Measurements from ENCODE around the gene GRK4.

The GRK4 gene

DNA sequence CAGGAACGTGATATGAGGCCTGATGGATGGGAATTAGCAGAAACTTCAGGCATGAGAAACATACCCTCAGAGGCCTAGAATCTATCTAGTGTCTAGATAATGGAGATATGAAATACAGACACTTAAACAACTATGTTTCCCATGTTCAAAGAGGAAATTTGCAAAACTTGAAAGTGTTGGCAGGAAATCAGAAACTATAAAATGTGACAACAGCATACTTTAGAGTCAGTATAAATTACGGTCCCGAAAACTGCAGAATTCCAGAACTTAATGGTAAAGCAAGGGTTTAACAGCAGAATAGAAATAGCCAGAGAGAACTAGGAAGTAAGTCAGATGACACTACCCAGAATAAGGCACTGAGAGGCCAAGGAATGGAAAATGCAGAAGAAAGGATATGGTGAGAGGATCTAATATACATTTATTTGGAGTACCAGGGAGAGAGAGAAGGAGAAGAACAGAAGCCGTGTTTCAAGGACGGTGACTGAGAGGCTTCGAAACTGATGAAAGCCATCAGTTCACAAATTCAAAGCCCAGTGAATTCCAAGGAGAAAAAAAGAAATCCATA, 103.5 kb downstream of the GRK4 start:
- no peaks in the 10 kb centered on the region for H3K36me3 ChIP-seq (ENCODE audit: control insufficient read depth in 2 of 2, insufficient read depth in 1 of 2, low read length in 2 of 2)
- CTCF ChIA-PET, result interaction anchor here (0.9 kb wide), 1 partner anchor 20 kb away, joined by 3 read pairs; no protein-coding TSS in a partner anchor
- no peak overlapping the region for H3K4me3 ChIP-seq (ENCODE audit: low read depth, low read length)
- TF ChIP-seq ZNF514 (tag by site-specific recombination; IDR thresholded peaks at IDR 0.05) (no peak), ZNF138 (tag by site-specific recombination; IDR thresholded peaks at IDR 0.05; ENCODE audit: borderline replicate concordance) (no peak), BCL11A (tag by site-specific recombination; IDR thresholded peaks at IDR 0.05; ENCODE audit: low read depth) (no peak), OVOL3 (tag by site-specific recombination; IDR thresholded peaks at IDR 0.05) (no peak), ZNF175 (tag by site-specific recombination; IDR thresholded peaks at IDR 0.05) (no peak), ZNF626 (tag by site-specific recombination; IDR thresholded peaks at IDR 0.05) (no peak)
- POLR2A ChIA-PET, result no interaction called here
- H3K4me1 ChIP-seq (ENCODE audit: control insufficient read depth, insufficient read depth, low read length), result no peaks in the 10 kb centered on the region
- no peaks in the 10 kb centered on the region for H3K9me3 ChIP-seq (ENCODE audit: control insufficient read depth, insufficient read depth, low read depth, low read length)
- H3K27ac ChIP-seq (ENCODE audit: extremely low read depth, low read depth, low read length), result no peak overlapping the region

DNA sequence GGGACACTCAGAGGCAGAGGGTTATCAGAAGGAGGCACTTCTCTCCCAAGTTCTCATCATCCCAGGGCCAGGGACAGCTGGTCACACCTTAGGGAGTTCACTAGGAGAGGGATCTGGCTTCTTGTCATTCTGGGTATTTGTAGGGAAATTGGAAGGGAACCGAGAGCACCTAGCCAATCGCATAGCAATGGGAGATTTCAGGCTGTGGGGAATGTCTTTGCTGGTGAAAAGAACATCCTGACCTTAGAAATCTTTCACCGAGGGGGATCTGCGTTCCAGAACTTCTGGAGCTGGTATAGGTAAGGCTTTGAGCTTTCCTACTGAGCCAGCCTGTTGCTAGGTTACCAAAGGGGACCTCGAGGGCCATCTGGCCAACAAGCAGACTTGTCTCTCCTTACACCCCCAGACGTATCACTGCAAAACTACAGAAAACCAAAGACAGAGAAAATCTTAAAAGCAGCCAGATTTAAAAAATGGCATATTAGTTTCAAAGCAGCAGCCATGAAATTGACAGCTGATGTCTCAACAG, 104.2 kb downstream of the GRK4 start:
- ChIA-PET CTCF (no interaction called here), POLR2A (no interaction called here)
- H3K36me3 ChIP-seq (ENCODE audit: control insufficient read depth in 2 of 2, insufficient read depth in 1 of 2, low read length in 2 of 2), result no peaks in the 10 kb centered on the region
- TF ChIP-seq ZBTB20 (tag by site-specific recombination; IDR thresholded peaks at IDR 0.05) (no peak), ZNF10 (tag by site-specific recombination; IDR thresholded peaks at IDR 0.05) (no peak), ZNF776 (tag by site-specific recombination; IDR thresholded peaks at IDR 0.05; ENCODE audit: borderline replicate concordance) (no peak)
- TF ChIP-seq, protein P1, sequence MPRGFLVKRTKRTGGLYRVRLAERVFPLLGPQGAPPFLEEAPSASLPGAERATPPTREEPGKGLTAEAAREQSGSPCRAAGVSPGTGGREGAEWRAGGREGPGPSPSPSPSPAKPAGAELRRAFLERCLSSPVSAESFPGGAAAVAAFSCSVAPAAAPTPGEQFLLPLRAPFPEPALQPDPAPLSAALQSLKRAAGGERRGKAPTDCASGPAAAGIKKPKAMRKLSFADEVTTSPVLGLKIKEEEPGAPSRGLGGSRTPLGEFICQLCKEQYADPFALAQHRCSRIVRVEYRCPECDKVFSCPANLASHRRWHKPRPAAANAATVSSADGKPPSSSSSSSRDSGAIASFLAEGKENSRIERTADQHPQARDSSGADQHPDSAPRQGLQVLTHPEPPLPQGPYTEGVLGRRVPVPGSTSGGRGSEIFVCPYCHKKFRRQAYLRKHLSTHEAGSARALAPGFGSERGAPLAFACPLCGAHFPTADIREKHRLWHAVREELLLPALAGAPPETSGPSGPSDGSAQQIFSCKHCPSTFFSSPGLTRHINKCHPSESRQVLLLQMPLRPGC (tag by site-specific recombination; IDR thresholded peaks at IDR 0.05), result no peak
- H3K27ac ChIP-seq (ENCODE audit: extremely low read depth, low read depth, low read length), result no peak overlapping the region
- no peaks in the 10 kb centered on the region for H3K9me3 ChIP-seq (ENCODE audit: control insufficient read depth, insufficient read depth, low read depth, low read length)
- no peaks in the 10 kb centered on the region for H3K4me1 ChIP-seq (ENCODE audit: control insufficient read depth, insufficient read depth, low read length)
- no peak overlapping the region for H3K4me3 ChIP-seq (ENCODE audit: low read depth, low read length)

DNA sequence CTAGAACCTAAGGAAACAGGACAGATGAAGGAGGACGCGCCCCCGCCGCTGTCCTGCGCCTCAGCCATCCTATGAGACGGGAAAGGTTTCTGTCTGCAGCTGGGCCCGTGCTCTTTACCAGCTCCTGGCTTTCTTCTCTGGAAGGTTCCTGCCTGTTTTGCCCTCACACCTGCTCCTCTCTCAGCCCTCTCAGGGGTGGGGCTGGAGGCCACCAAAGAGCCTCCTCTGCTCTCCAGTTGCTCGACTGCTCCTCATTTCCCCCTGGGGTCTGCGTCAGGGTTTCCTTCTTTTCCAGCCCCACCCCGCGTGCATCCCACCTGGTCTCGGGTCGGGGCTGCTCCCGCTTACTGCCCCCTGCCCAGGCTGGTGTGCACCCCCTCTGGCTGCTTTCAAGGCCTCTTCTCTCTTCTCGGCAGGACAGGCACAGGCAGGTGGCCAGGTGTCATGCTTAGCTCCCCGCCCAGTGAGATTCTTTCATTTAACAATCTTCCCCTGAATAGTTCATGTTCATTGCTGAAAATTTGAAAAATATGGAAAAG, 106.4 kb downstream of the GRK4 start:
- Histone ChIP-seq H3K4me1 (ENCODE audit: control insufficient read depth, insufficient read depth, low read length) (no peaks in the 10 kb centered on the region), H3K27ac (ENCODE audit: extremely low read depth, low read depth, low read length) (no peak overlapping the region), H3K36me3 (ENCODE audit: control insufficient read depth in 2 of 2, insufficient read depth in 1 of 2, low read length in 2 of 2) (no peaks in the 10 kb centered on the region), H3K4me3 (ENCODE audit: low read depth, low read length) (no peak overlapping the region), H3K9me3 (ENCODE audit: control insufficient read depth, insufficient read depth, low read depth, low read length) (no peaks in the 10 kb centered on the region)
- CTCF ChIA-PET, result no interaction called here
- TF ChIP-seq ZNF311 (tag by site-specific recombination; IDR thresholded peaks at IDR 0.05; ENCODE audit: borderline replicate concordance), result no peak
- TF ChIP-seq SP7 (tag by site-specific recombination; IDR thresholded peaks at IDR 0.05), result no peak
- no peak for TF ChIP-seq ZXDB (tag by site-specific recombination; IDR thresholded peaks at IDR 0.05)
- TF ChIP-seq ZNF677 (tag by site-specific recombination; IDR thresholded peaks at IDR 0.05), result no peak
- TF ChIP-seq BCL11A (tag by site-specific recombination; IDR thresholded peaks at IDR 0.05; ENCODE audit: low read depth), result no peak
- TF ChIP-seq ZBTB1 (tag by site-specific recombination; IDR thresholded peaks at IDR 0.05), result no peak
- no peak for TF ChIP-seq MEIS1 (CRISPR knock-in tag; IDR thresholded peaks at IDR 0.05; ENCODE audit: borderline replicate concordance)
- TF ChIP-seq ZNF768 (tag by site-specific recombination; IDR thresholded peaks at IDR 0.05), result no peak
- TF ChIP-seq, protein P2, sequence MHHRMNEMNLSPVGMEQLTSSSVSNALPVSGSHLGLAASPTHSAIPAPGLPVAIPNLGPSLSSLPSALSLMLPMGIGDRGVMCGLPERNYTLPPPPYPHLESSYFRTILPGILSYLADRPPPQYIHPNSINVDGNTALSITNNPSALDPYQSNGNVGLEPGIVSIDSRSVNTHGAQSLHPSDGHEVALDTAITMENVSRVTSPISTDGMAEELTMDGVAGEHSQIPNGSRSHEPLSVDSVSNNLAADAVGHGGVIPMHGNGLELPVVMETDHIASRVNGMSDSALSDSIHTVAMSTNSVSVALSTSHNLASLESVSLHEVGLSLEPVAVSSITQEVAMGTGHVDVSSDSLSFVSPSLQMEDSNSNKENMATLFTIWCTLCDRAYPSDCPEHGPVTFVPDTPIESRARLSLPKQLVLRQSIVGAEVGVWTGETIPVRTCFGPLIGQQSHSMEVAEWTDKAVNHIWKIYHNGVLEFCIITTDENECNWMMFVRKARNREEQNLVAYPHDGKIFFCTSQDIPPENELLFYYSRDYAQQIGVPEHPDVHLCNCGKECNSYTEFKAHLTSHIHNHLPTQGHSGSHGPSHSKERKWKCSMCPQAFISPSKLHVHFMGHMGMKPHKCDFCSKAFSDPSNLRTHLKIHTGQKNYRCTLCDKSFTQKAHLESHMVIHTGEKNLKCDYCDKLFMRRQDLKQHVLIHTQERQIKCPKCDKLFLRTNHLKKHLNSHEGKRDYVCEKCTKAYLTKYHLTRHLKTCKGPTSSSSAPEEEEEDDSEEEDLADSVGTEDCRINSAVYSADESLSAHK (tag by site-specific recombination; IDR thresholded peaks at IDR 0.05), result no peak
- no peak for TF ChIP-seq ZNF561 (tag by site-specific recombination; IDR thresholded peaks at IDR 0.05; ENCODE audit: borderline replicate concordance)
- POLR2A ChIA-PET, result interaction anchor here (0.5 kb wide), 1 partner anchor 11 kb away, joined by 4 read pairs; no protein-coding TSS in a partner anchor

All from HEK293 (cell line).